ENCODE results near the gene INSYN1. TPM values are rescaled to one million over a fixed set of nuclear protein-coding genes. Genes with fewer than 3 reads are reported as not detected.

INSYN1 gene
- total RNA-seq, 1 donor = not detected

GRCh38 chr15:73695773-73696640 lies 57.1 kb downstream of the INSYN1 start:
- DNase-seq (ENCODE audit: low read depth in 2 of 3, low spot score in 2 of 3) = no peak

- no peak for DNase-seq (ENCODE audit: low read depth in 2 of 3, low spot score in 2 of 3)
Measured at GRCh38 chr15:73694419-73694818, 58.7 kb downstream of the INSYN1 start.

- DNase-seq (ENCODE audit: low read depth in 2 of 3, low spot score in 2 of 3) = no peak
Measured at GRCh38 chr15:73691396-73691795, 61.8 kb downstream of the INSYN1 start.

- no peak for DNase-seq (ENCODE audit: low read depth in 2 of 3, low spot score in 2 of 3)
Measured at GRCh38 chr15:73688455-73688854, 64.7 kb downstream of the INSYN1 start.

GRCh38 chr15:73687351-73687750 lies 65.8 kb downstream of the INSYN1 start:
- no peak for DNase-seq (ENCODE audit: low read depth in 2 of 3, low spot score in 2 of 3)

- DNase-seq (ENCODE audit: low read depth in 2 of 3, low spot score in 2 of 3) = no peak
Measured at GRCh38 chr15:73686781-73687256, 66.3 kb downstream of the INSYN1 start.

- DNase-seq (ENCODE audit: low read depth in 2 of 3, low spot score in 2 of 3) = no peak
Measured at GRCh38 chr15:73685981-73686380, 67.2 kb downstream of the INSYN1 start.

Other genes with a start within 250 kb of the INSYN1 start
- gene NPTN, start 120.0 kb downstream of the INSYN1 start, total RNA-seq = 24.5 TPM
- 1.3 TPM for gene CD276, start 69.0 kb downstream of the INSYN1 start, total RNA-seq
- gene TBC1D21, start 120.2 kb upstream of the INSYN1 start, total RNA-seq = not detected
- 12.9 TPM for gene LOXL1, start 173.1 kb upstream of the INSYN1 start, total RNA-seq
- 14.5 TPM for gene STOML1, start 238.9 kb upstream of the INSYN1 start, total RNA-seq
- 134 TPM for gene PML, start 241.4 kb upstream of the INSYN1 start, total RNA-seq